Activated naive CD4-positive, alpha-beta T cell (primary cell): ENCODE data around the gene MSX2.

Source experiments
- DNase-seq, 4 experiments: peaks; one replicate each; lab custom pipeline; 2025; lab: John Stamatoyannopoulos, UW

MSX2 gene

GRCh38 chr5:174724484-174725260 lies at the start of gene MSX2:
TSS of gene MSX2 (plus strand) at chr5:174724582. CDS start at chr5:174724660, 78 bp downstream.
- no peak for DNase-seq

- DNase-seq, result no peak
Measured at GRCh38 chr5:174675110-174675509, 49.3 kb upstream of the MSX2 start.

- DNase-seq, result no peak
Measured at GRCh38 chr5:174675916-174676315, 48.5 kb upstream of the MSX2 start.

- DNase-seq, result no peak
Measured at GRCh38 chr5:174678107-174678506, 46.3 kb upstream of the MSX2 start.

DNA sequence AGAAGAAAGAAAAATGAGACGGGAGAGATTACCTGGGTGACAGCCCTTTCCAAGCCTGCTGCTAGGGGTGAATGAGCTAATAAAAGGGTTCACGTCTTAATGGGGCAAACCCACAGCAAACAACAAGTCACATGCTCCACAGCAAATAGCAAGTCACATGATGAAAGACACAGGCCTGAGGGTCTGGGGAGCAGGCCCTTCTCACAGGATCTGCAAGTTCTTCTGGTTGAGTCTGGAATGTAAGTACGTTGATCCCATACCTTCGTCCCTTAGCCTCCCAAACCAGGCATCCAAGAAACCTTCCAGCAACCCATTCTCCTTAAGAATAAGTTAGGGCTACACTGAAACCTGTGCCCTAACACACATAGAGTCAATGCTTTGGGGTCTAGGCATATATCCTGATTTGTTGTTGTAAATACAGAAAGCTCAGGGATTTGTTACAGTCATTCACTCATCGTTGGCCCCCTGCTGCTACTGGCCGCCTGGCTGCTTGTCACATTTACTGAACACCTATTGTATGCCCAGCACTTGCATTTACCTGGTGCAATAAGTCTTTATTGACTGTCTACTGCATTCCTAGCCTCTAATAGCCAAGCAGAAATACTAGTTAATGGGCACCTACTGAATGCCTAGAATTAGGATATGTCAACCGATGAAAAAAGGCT lies 43.3 kb upstream of the MSX2 start:
- no peak for DNase-seq

DNA sequence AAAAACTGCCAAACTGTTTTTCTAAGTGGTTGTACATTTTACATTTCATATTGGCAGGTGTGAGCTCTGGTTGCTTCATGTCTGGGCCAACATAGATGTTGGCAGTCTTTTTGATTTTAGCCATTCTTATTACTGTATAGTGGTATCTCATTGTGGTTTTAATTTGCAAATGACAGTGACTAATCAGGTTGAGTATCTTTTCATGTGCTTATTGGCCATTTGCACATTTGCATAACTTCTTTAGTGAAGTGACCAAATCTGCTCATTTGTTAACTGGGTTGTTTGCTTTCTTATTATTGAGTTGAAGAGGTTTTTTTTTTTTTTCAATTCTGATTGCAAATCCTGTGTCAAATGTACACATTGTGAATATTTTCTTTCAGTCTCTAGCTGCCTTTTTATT lies 36.9 kb upstream of the MSX2 start:
- DNase-seq, result no peak

DNA sequence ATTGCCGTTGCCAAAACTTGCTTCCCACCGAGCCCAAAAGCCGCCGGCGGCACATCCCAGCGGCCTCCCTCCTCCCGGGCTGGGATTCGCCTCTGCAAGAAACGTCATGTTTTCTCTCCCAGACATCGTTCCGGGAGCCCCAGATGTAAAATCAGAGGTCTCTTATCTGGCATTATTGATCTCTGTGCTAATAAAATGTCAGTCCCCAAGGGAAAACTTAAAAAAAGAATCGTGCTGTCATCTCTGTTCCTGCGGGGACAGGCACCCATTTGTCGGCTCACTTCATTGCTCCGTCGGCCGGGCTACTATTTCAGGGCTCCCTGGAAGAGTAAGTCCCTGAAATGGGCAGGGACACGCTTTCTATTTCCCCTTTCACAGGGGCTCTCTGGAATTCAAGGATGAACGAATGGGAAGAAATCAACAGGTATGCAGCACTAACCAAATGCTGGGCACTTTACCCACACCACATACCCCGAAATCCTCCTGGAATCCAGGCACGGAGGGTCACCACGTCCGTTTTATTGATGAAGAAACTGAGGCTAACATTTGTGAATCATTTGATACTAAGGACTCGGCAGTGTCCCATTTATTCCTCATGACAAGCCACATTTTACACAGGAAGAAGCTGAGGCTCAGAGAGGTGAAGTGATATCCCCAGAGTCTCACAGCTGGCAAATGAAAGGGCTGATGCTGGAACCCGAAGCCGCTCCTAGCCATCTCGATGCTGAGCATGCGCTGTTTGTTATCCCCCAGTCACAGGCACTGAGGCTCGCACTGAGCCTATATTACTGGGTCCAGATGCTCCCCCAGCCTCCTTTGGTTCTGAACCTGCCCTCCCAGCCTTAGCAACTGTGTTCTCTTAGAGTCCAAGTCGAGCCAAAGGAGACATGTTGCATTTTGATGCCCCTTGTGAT lies 35.7 kb upstream of the MSX2 start:
- no peak for DNase-seq

DNA sequence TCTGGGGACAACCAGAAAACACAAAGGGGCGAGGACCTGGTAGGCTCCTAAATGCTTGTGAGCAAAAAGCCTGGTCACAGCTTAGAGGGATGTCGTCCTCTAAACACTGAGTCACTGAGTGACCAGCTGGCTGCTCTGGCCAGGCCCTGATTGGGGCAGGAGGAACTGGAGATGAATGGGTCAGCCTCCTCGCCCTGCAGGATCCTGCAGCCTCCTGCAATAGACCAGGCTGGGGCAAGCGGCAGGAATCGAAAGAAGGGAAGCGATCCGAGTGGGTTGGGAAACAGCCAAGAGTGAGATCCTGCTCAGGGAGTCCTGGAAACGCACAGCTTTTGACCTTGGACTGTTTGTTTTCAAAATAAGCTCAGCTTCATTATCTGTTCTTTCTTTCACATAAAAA lies 34.1 kb upstream of the MSX2 start:
- DNase-seq, result no peak

DNA sequence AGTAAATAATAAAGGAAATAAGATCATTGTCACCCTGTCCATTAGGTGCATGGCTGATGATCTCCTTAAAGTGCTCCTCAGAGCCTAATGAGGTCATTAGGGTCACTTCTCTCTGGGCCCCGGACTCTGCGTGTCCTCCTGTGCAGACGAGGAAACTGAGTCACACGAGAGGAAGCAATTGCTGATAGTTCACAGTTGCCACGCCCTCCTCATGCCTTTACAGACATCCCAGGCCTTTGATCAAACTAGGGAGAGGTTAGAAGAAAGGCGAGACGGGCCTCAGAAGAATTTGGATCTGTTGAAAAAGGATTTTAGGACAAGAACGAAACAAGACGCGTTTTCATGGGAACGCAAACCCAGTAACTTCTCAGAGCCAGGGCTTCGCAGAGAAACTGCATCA lies 32.0 kb upstream of the MSX2 start:
- DNase-seq, result no peak

DNA sequence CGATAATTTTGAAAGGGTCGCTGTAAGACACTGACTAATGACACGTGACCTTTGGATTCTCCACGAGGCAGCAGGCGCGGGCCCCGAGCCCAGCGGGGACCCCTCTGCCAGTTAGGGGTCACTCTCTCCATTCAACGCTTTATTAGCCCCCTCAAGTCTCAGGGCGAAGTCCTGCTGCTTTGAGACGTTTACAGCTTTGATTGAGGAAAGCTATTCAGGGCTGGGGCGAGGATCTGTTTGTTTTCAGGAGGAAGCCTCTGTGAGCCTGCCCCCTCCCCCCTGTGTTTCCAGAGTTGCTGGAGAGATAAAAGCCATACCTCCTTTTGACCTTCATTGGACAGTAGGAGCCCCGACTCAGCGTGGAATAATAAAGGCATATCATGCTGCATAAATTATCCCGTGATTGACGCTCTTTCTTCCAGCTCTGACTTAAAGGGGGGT lies 31.4 kb upstream of the MSX2 start:
- no peak for DNase-seq

GRCh38 chr5:174693697-174694385 lies 30.5 kb upstream of the MSX2 start:
- no peak for DNase-seq

DNA sequence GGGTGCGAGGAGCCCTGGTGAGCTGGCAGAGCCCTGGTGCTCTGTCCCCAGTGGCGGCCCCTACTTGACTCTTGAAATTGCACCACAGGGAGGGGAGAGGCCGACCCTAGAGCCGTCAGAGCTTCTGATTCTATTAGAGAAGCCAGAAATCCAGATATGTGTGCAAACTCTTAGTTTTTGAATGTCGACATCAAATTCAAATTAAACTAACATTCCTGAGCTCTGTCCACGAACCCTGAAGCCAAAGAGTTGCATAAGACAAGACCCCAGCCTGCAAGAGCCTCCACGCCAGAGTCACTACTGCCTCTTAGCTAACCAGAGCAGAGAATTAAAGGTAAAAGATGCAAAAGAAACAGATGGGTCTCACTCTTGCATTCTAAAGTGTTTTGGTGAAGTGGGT lies 29.8 kb upstream of the MSX2 start:
- DNase-seq, result no peak

DNA sequence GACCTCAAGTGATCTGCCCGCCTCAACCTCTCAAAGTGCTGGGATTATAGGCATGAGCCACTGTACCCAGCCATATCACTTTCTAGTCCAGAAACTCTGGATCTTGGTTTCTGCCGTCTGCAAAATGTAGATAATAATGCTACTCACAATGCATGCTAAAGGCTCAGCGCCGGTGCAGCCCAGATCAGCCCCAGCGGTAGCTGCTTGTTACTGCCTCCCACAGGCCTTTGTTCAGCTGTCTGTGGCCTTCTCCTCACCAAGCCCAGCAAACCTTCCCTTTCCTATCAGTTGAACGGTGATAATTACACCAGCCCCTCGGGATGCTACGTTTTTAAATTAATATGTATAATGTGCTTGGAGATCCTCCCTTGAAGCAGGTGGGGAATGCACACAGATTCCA lies 26.2 kb upstream of the MSX2 start:
- no peak for DNase-seq

GRCh38 chr5:174699131-174699530 lies 25.3 kb upstream of the MSX2 start:
- no peak for DNase-seq

GRCh38 chr5:174706997-174707572 lies 17.3 kb upstream of the MSX2 start:
- no peak for DNase-seq

DNA sequence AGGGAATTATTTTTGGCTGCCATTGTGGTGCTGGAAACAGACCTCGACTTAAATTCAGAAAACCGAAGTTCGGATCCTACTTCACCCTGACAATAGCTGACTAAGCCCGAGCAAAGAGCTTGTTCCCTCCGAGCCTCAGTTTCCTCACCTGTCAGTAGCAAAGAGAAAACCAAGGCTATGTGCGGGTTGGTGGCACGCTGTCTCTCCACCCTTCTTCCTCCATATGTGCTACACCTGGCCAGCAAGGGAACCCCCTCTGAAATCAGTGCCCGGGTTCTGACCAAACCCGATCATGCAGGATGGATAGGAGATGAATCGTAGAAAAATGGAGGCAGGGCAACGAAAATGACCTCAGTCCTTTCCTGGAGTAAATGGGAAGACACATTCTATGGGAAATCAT lies 16.7 kb upstream of the MSX2 start:
- DNase-seq, result no peak

- no peak for DNase-seq
Measured at GRCh38 chr5:174708476-174709207, 15.7 kb upstream of the MSX2 start.

GRCh38 chr5:174714751-174715150 lies 9.6 kb upstream of the MSX2 start:
- no peak for DNase-seq

- no peak for DNase-seq
Measured at GRCh38 chr5:174715804-174716203, 8.6 kb upstream of the MSX2 start.

DNA sequence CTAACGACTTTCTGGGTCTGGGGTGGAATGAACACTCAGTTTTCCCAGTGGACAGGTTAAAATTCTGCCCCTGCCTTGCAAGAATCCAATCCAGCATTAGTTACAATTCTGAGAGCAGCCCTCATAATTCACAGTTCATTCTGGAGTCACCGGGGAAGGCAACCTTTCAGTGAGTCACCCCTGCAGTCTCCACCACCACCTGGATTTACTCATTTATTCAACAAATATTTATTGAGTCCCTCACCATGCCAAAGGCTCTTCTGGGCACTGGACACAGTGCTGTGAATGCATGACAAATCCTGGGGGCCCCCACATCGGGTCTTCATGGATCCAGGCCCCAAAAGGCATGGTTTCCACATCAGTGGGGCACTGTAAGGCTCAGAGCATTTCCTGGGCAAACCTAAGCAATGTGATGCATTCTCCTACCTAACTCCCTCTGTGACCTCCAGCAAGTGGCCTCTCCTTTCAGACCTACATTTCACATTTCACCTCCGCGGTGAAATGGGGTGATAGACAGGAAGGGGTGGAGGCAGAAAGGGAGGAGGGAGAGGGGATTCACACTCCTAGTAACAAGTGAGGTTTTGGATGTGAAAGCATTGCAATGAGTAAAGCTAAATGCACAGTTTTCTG lies 6.4 kb upstream of the MSX2 start:
- no peak for DNase-seq
